Gastroesophageal sphincter (tissue), 4 donors: ENCODE data around the gene SASH1. TPM values are rescaled to one million over a fixed set of nuclear protein-coding genes. Genes with fewer than 3 reads are reported as not detected.
A peak's percentile ranks its signal among the peaks of the same experiment; 100 is the strongest.

Experiments used
- ATAC-seq: fragments of 150-250 bp; one replicate; pipeline ENCODE4 v1.9.1; 2016; ENCODE audit warnings: mild to moderate bottlenecking, moderate library complexity
- H3K27ac ChIP-seq, 4 donors: fragments of 200-600 bp; sonication (generic) in 3 of 4; 1 replicate in 3 of 4; 2 replicates in 1 of 4; pipeline ENCODE4 v1.5.1; 2016 to 2019
- H3K27me3 ChIP-seq: fragments of 200-600 bp; sonication (generic); one replicate; pipeline ENCODE4 v1.5.1; 2019
- H3K36me3 ChIP-seq, 2 donors: fragments of 200-600 bp; sonication (generic); one replicate each; pipeline ENCODE4 v1.5.1; 2019; ENCODE audit warnings: control low read depth in 1 of 2
- H3K4me1 ChIP-seq, 3 donors: fragments of 200-600 bp; sonication (generic); 1 replicate in 2 of 3; 2 replicates in 1 of 3; pipeline ENCODE4 v1.5.1; 2016 to 2019; ENCODE audit warnings: control low read depth in 2 of 3
- H3K4me3 ChIP-seq, 2 donors: fragments of 200-600 bp; sonication (generic); one replicate each; pipeline ENCODE4 v1.5.1; 2019; ENCODE audit warnings: mild to moderate bottlenecking in 1 of 2, moderate library complexity in 1 of 2
- H3K9me3 ChIP-seq, 3 donors: fragments of 200-600 bp; sonication (generic); one replicate each; pipeline ENCODE4 v1.5.1; 2017 to 2019; ENCODE audit warnings: control low read depth in 2 of 3
- EP300 ChIP-seq: sonication (generic); formaldehyde crosslinking; IDR thresholded peaks from one replicate; pipeline ENCODE4 v1.6.1; 2017; ENCODE audit warnings: antibody characterized with exemption, mild to moderate bottlenecking
- POLR2A ChIP-seq, 2 donors: fragments of 450-650 bp; IDR thresholded peaks; one replicate each; pipeline ENCODE4 v1.6.1; 2017; ENCODE audit warnings: antibody characterized with exemption in 2 of 2, mild to moderate bottlenecking in 2 of 2, moderate library complexity in 1 of 2
- POLR2AphosphoS5 ChIP-seq: sonication (generic); formaldehyde crosslinking; IDR thresholded peaks from one replicate; pipeline ENCODE4 v1.6.1; 2017; ENCODE audit warnings: antibody characterized with exemption
- WGBS, 2 donors: methylation state at CpG; one replicate each; pipeline ENCODE4 v1.1.5; 2018; ENCODE audit warnings: low coverage in 1 of 2; 5-methylcytosine and 5-hydroxymethylcytosine counted together
- total RNA-seq, 4 donors: library from RNA; depleted of rRNA; stranded (reverse); fragments of >200 nt; gene quantifications; one replicate each; pipeline ENCODE4 v1.1.0, GENCODE V29; 2016
- TF ChIP-seq, protein P1 (sequence below), 4 experiments: fragments of 200-600 bp in 2 of 4; fragments of 450-650 bp in 2 of 4; sonication (generic) in 1 of 4; IDR thresholded peaks; one replicate each; pipeline ENCODE4 v1.5.1; 2017 to 2019; ENCODE audit warnings: antibody characterized with exemption in 4 of 4, mild to moderate bottlenecking in 2 of 4, moderate library complexity in 2 of 4

SASH1 gene
- total RNA-seq, 4 donors from 2014 or later, result 48.9 to 78.9 (median 64.6) TPM

DNA sequence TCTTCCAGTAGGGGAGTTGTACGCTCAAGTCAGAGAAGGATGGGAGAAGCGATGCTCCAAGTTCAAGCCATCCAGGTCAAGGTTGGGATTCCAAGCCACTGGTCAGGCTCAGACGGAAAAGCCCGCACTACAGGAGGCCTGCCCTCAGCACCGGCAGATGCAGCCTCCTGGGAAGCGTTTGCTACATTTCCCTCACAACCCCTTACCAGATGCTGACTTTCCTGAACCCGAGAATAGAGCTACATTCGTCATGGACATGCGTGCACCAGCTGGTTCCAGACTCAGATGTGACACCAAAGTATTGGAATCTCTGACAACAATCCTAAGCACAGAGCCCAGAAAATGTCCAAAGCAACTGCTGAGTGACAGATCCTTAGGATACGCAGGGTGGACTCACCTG, 174.8 kb downstream of the SASH1 start:
- 79 to 81% methylated on average over 6 to 7 of the region's 10 CpGs for WGBS, 2 donors
- no peak for ATAC-seq
- H3K4me3 ChIP-seq, result no peak overlapping the region
- no peaks in the 10 kb centered on the region for H3K27me3 ChIP-seq
- peaks cover 0 to 41% of the 10 kb centered on the region in 2 donors for H3K36me3 ChIP-seq
- H3K9me3 ChIP-seq, result no peaks in the 10 kb centered on the region
- peak overlapping the region in 3 of 4 donors; percentile 54 to 82 (median 67) for H3K27ac ChIP-seq
- TF ChIP-seq EP300 (no peak), POLR2AphosphoS5 (no peak), POLR2A (IDR thresholded peaks at IDR 0.05) (no peak)
- TF ChIP-seq, protein P1, sequence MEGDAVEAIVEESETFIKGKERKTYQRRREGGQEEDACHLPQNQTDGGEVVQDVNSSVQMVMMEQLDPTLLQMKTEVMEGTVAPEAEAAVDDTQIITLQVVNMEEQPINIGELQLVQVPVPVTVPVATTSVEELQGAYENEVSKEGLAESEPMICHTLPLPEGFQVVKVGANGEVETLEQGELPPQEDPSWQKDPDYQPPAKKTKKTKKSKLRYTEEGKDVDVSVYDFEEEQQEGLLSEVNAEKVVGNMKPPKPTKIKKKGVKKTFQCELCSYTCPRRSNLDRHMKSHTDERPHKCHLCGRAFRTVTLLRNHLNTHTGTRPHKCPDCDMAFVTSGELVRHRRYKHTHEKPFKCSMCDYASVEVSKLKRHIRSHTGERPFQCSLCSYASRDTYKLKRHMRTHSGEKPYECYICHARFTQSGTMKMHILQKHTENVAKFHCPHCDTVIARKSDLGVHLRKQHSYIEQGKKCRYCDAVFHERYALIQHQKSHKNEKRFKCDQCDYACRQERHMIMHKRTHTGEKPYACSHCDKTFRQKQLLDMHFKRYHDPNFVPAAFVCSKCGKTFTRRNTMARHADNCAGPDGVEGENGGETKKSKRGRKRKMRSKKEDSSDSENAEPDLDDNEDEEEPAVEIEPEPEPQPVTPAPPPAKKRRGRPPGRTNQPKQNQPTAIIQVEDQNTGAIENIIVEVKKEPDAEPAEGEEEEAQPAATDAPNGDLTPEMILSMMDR (IDR thresholded peaks at IDR 0.05), result no peak
- peaks cover 0 to 98% (median 14%) of the 10 kb centered on the region in 3 donors for H3K4me1 ChIP-seq

DNA sequence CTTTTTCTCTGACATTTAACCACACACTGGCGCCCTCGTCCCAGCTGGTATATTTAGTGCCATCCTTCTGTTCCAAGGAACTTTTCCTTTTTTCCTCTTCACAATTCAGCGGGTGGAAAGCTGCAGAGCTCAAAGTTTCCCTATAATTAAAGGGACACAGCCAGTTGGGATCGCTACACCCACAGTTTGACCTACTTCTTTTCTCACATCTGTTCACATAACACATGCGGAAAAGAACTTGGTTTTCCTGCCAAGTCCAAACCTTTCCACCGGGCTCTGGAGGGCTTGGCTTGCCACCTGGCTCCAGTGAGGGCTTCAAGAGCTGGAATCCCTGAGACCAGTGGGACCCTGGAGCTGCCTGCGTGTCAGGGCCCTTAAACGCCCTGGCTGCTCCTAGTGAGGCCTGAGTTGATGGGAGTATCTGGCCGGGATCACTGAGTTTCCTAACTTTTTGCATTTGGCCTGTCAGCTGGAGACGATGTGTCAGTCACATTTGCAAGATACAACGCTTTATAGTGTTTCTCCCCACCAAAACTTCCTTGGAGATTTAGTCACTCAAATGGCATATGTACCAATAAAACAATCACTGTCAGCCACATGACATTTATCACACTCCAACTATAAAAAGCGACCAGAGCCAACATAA, 176.0 kb downstream of the SASH1 start:
- Histone ChIP-seq H3K36me3 (peaks cover 0 to 41% of the 10 kb centered on the region in 2 donors), H3K27ac (peak overlapping the region in 3 of 4 donors; percentile 54 to 82 (median 67)), H3K4me3 (no peak overlapping the region), H3K4me1 (peaks cover 3 to 98% (median 14%) of the 10 kb centered on the region in 3 donors), H3K27me3 (no peaks in the 10 kb centered on the region), H3K9me3 (no peaks in the 10 kb centered on the region)
- WGBS, 2 donors, result 36 to 52% methylated on average over 4 to 9 of the region's 12 CpGs
- ATAC-seq, result peak; percentile 58
- no peak for TF ChIP-seq POLR2A (IDR thresholded peaks at IDR 0.05)
- TF ChIP-seq, protein P1 (IDR thresholded peaks at IDR 0.05), result no peak
- TF ChIP-seq EP300, result no peak
- no peak for TF ChIP-seq POLR2AphosphoS5

DNA sequence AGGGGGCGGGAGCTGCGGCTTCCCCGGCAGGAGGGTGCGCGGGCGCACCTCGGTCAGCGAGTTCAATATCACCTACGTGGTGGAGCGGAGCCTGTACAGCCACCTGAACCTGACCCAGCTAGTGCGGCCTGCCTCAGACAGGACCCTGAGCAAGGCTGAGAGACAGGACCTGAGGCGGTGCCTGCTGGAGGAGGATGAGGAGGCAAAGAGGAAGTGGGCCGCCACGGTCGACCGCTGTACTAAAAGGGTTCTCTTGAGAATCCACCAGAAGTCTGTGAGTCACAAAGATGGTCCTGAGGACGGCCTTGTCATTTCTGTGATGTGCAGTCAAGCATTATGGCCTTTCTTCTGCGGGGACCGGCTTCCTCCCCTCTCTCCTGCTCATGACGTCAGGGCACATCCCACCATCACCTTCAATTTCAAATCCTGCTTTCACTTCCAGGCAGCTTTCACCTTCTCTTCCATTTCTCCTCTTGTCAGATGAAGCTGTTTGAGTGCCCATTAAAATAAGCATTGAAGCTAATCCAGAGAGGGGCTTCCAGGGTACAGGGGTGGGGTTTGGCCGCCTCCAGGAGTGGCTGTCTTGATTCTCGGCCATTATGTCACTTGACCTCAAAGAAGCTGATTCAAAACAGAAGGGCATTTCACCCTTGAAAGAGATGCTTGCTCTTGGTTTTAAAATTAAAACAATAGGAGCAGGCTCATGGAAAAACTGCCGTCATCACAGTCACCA, 177.6 kb downstream of the SASH1 start:
- H3K4me1 ChIP-seq, result peaks cover 4 to 100% (median 14%) of the 10 kb centered on the region in 3 donors
- WGBS, 2 donors, result 69 to 78% methylated on average over 9 to 13 of the region's 23 CpGs
- no peak for TF ChIP-seq POLR2A (IDR thresholded peaks at IDR 0.05)
- no peak for TF ChIP-seq POLR2AphosphoS5
- no peak for TF ChIP-seq EP300
- TF ChIP-seq, protein P1 (IDR thresholded peaks at IDR 0.05), result no peak
- no peaks in the 10 kb centered on the region for H3K27me3 ChIP-seq
- H3K36me3 ChIP-seq, result peaks cover 0 to 43% of the 10 kb centered on the region in 2 donors
- peak overlapping the region in 3 of 4 donors; percentile 38 to 82 (median 67) for H3K27ac ChIP-seq
- H3K4me3 ChIP-seq, result no peak overlapping the region
- ATAC-seq, result no peak
- H3K9me3 ChIP-seq, result no peaks in the 10 kb centered on the region

- Histone ChIP-seq H3K27me3 (no peaks in the 10 kb centered on the region), H3K9me3 (no peaks in the 10 kb centered on the region), H3K4me1 (peaks cover 6 to 100% (median 14%) of the 10 kb centered on the region in 3 donors), H3K27ac (peak overlapping the region; percentile 26 to 82 (median 52)), H3K36me3 (peaks cover 0 to 49% of the 10 kb centered on the region in 2 donors), H3K4me3 (no peak overlapping the region)
- ATAC-seq, result peak; percentile 1
- WGBS, 2 donors, result 20 to 39% methylated on average over 5 of the region's 5 CpGs
- TF ChIP-seq POLR2AphosphoS5 (no peak), POLR2A (IDR thresholded peaks at IDR 0.05) (no peak), EP300 (no peak)
- TF ChIP-seq, protein P1 (IDR thresholded peaks at IDR 0.05), result no peak
These were observed 178.5 kb downstream of the SASH1 start for GRCh38 chr6:148521158-148521557.
